HepG2 (cell line): ENCODE results near the gene RABGGTA. TPM values are rescaled to one million over a fixed set of nuclear protein-coding genes. Genes with fewer than 3 reads are reported as not detected.

Experiments used
- ARID2 ChIP-seq: sonication (generic); formaldehyde crosslinking; IDR thresholded peaks from 2 replicates; pipeline ENCODE4 v1.8.1; 2022; ENCODE audit warnings: mild to moderate bottlenecking, missing genetic modification reagents, borderline replicate concordance
- ATAD3A ChIP-seq: sonication (generic); formaldehyde crosslinking; IDR thresholded peaks from 2 replicates; pipeline ENCODE4 v1.4.0; 2020; ENCODE audit warnings: missing genetic modification reagents
- BCLAF1 ChIP-seq: fragments of 450-650 bp; IDR thresholded peaks from 2 replicates; pipeline ENCODE4 v1.6.1; 2017; ENCODE audit warnings: mild to moderate bottlenecking
- BRCA1 ChIP-seq: sonication (generic); formaldehyde crosslinking; IDR thresholded peaks from 2 replicates; pipeline ENCODE4 v1.4.0; 2020; ENCODE audit warnings: missing genetic modification reagents
- CENPBD1 ChIP-seq: sonication (generic); formaldehyde crosslinking; IDR thresholded peaks from 2 replicates; pipeline ENCODE4 v1.8.0; 2022; ENCODE audit warnings: missing genetic modification reagents, low read depth, mild to moderate bottlenecking, borderline replicate concordance
- ESRRA ChIP-seq: sonication (generic); formaldehyde crosslinking; IDR thresholded peaks from 2 replicates; pipeline ENCODE4 v1.5.1; 2020; ENCODE audit warnings: mild to moderate bottlenecking, low read depth, missing genetic modification reagents
- FOXK1 ChIP-seq: sonication (generic); formaldehyde crosslinking; IDR thresholded peaks from 2 replicates; pipeline ENCODE4 v1.4.0; 2020; ENCODE audit warnings: low read depth, missing genetic modification reagents, borderline replicate concordance
- HHEX ChIP-seq: IDR thresholded peaks from 2 replicates; pipeline ENCODE4 v1.6.1; 2016; ENCODE audit warnings: control low read depth
- HOXD1 ChIP-seq: sonication (generic); formaldehyde crosslinking; IDR thresholded peaks from 2 replicates; pipeline ENCODE4 v1.5.0; 2020; ENCODE audit warnings: missing genetic modification reagents
- JUND ChIP-seq: sonication (generic); formaldehyde crosslinking; IDR thresholded peaks from 2 replicates; pipeline ENCODE4 v1.8.0; 2022; ENCODE audit warnings: mild to moderate bottlenecking, missing genetic modification reagents
- KDM5B ChIP-seq: sonication (generic); formaldehyde crosslinking; IDR thresholded peaks from 2 replicates; pipeline ENCODE4 v1.4.0; 2020; ENCODE audit warnings: missing genetic modification reagents, mild to moderate bottlenecking, borderline replicate concordance
- PRDM4 ChIP-seq: sonication (generic); formaldehyde crosslinking; IDR thresholded peaks from 2 replicates; pipeline ENCODE4 v1.9.0; 2021; ENCODE audit warnings: missing genetic modification reagents, borderline replicate concordance
- RORA ChIP-seq: sonication (generic); formaldehyde crosslinking; IDR thresholded peaks from 2 replicates; pipeline ENCODE4 v1.5.0; 2020; ENCODE audit warnings: mild to moderate bottlenecking, missing genetic modification reagents, moderate library complexity
- RXRA ChIP-seq: sonication (generic); formaldehyde crosslinking; IDR thresholded peaks from 2 replicates; pipeline ENCODE4 v1.5.1; 2020; ENCODE audit warnings: missing genetic modification reagents
- ZC3H13 ChIP-seq: sonication (generic); formaldehyde crosslinking; IDR thresholded peaks from 2 replicates; pipeline ENCODE4 v1.8.1; 2023; ENCODE audit warnings: mild to moderate bottlenecking, missing genetic modification reagents, moderate library complexity
- ZFP37 ChIP-seq: sonication (generic); formaldehyde crosslinking; IDR thresholded peaks from 2 replicates; pipeline ENCODE4 v1.4.0; 2020; ENCODE audit warnings: missing genetic modification reagents, borderline replicate concordance
- ZMYM4 ChIP-seq: sonication (generic); formaldehyde crosslinking; IDR thresholded peaks from 2 replicates; pipeline ENCODE4 v1.8.1; 2023; ENCODE audit warnings: mild to moderate bottlenecking, missing genetic modification reagents
- ZNF138 ChIP-seq: sonication (generic); formaldehyde crosslinking; IDR thresholded peaks from 2 replicates; pipeline ENCODE4 v1.5.0; 2020; ENCODE audit warnings: mild to moderate bottlenecking, low read depth, missing genetic modification reagents
- ZNF282 ChIP-seq: fragments of 450-650 bp; IDR thresholded peaks from 2 replicates; pipeline ENCODE4 v1.6.1; 2018; ENCODE audit not compliant: partially characterized antibody
- ZNF562 ChIP-seq: sonication (generic); formaldehyde crosslinking; IDR thresholded peaks from 2 replicates; pipeline ENCODE4 v1.8.0; 2022; ENCODE audit warnings: missing genetic modification reagents, borderline replicate concordance
- ZNF577 ChIP-seq: sonication (generic); formaldehyde crosslinking; IDR thresholded peaks from 2 replicates; pipeline ENCODE4 v1.4.0; 2020; ENCODE audit warnings: mild to moderate bottlenecking, low read depth, missing genetic modification reagents, borderline replicate concordance
- ZNF629 ChIP-seq: sonication (generic); formaldehyde crosslinking; conservative IDR thresholded peaks from 2 replicates; pipeline ENCODE4 v1.5.0; 2020; ENCODE audit warnings: missing genetic modification reagents
- ZNF660 ChIP-seq: sonication (generic); formaldehyde crosslinking; IDR thresholded peaks from 2 replicates; pipeline ENCODE4 v1.5.1; 2020; ENCODE audit warnings: mild to moderate bottlenecking, low read depth, missing genetic modification reagents, borderline replicate concordance
- ZNF777 ChIP-seq: sonication (generic); formaldehyde crosslinking; IDR thresholded peaks from 2 replicates; pipeline ENCODE4 v1.4.0; 2020; ENCODE audit warnings: missing genetic modification reagents
- ZNF883 ChIP-seq: sonication (generic); formaldehyde crosslinking; IDR thresholded peaks from 2 replicates; pipeline ENCODE4 v1.5.1; 2020; ENCODE audit warnings: mild to moderate bottlenecking, missing genetic modification reagents; ENCODE audit errors: not compliant biosample characterization
- polyA plus RNA-seq, 8 experiments: library from polyadenylated mRNA; depleted of rRNA in 3 of 8; stranded (reverse) in 7 of 8; unstranded in 1 of 8; fragments of >200 nt; fragmentation: Illumina TruSeq in 4 of 8; extraction: Trizol in 4 of 8; gene quantifications; 2 replicates each; pipeline versions ENCODE4 v1.2.1 to v1.2.3, GENCODE V29; 2011 to 2016; ENCODE audit warnings: low read depth in 4 of 8, missing spikeins in 1 of 8, mixed read lengths in 1 of 8; ENCODE audit not compliant: insufficient read depth in 1 of 8
- total RNA-seq, 5 experiments: library from RNA; depleted of rRNA; stranded (reverse); fragments of >200 nt; fragmentation: Illumina TruSeq; extraction: Trizol; gene quantifications; 2 replicates each; pipeline ENCODE4 v1.2.3, GENCODE V29; 2016; ENCODE audit warnings: low read depth in 1 of 5

The RABGGTA gene
- total and polyA plus RNA-seq, 2 of the 13 experiments (the other 11 are each of a cell fraction or from before 2014, with no cell fraction given): 57.9 to 90.8 TPM

- TF ChIP-seq BCLAF1 (no peak), ZNF660 (no peak; the same call in 1 of the 2 replicates), RORA (no peak), HOXD1 (CRISPR knock-in tag) (peak; percentile 31; the same call in 1 of the 2 replicates), ZNF562 (no peak), BRCA1 (CRISPR knock-in tag) (peak; percentile 94; the same call in 1 of the 2 replicates), ZNF883 (CRISPR knock-in tag) (peak; percentile 59), KDM5B (CRISPR knock-in tag) (peak; percentile 95), ZFP37 (no peak), ARID2 (no peak), ZMYM4 (CRISPR knock-in tag) (peak; percentile 78), ZC3H13 (CRISPR knock-in tag) (peak; percentile 96), RXRA (peak; percentile 60), ZNF577 (CRISPR knock-in tag) (peak; percentile 53; the same call in 1 of the 2 replicates), CENPBD1 (CRISPR knock-in tag) (no peak), JUND (CRISPR knock-in tag) (no peak), ZNF282 (no peak), HHEX (CRISPR knock-in tag) (peak; percentile 32; the same call in 1 of the 2 replicates), ESRRA (CRISPR knock-in tag) (no peak; the same call in 1 of the 2 replicates), ZNF138 (no peak; the same call in 1 of the 2 replicates), PRDM4 (no peak), FOXK1 (no peak), ATAD3A (CRISPR knock-in tag) (peak; percentile 90; the same call in 1 of the 2 replicates), ZNF629 (CRISPR knock-in tag) (peak; percentile 48), ZNF777 (peak; percentile 75)
Measured at GRCh38 chr14:24232645-24233537, 38.5 kb downstream of the RABGGTA start, which contains the start of gene GMPR2 (continued).
